Endothelial cell (in vitro differentiated cells): Measurements from ENCODE around the gene HPGDS. TPM values are rescaled to one million over a fixed set of nuclear protein-coding genes. Genes with fewer than 3 reads are reported as not detected.

ENCODE experiments used
- DNase-seq: peaks from one replicate; pipeline ENCODE4 v3.0.0; 2021; ENCODE audit warnings: low spot score
- H3K27ac Mint-ChIP-seq: one replicate; pipeline ENCODE4 v1.8.0; 2021; ENCODE audit warnings: mixed read lengths, inconsistent platforms; ENCODE audit not compliant: unreplicated experiment
- H3K27me3 Mint-ChIP-seq: one replicate; pipeline ENCODE4 v1.8.0; 2021; ENCODE audit warnings: mild to moderate bottlenecking, moderate library complexity, mixed read lengths, inconsistent platforms; ENCODE audit not compliant: unreplicated experiment
- H3K36me3 Mint-ChIP-seq: one replicate; pipeline ENCODE4 v1.8.0; 2021; ENCODE audit warnings: mild to moderate bottlenecking, low read depth, mixed read lengths, inconsistent platforms; ENCODE audit not compliant: unreplicated experiment
- H3K4me1 Mint-ChIP-seq: one replicate; pipeline ENCODE4 v1.8.0; 2021; ENCODE audit warnings: mild to moderate bottlenecking, mixed read lengths, inconsistent platforms; ENCODE audit not compliant: unreplicated experiment
- H3K4me3 Mint-ChIP-seq: one replicate; pipeline ENCODE4 v1.8.0; 2021; ENCODE audit warnings: mild to moderate bottlenecking, mixed read lengths, inconsistent platforms; ENCODE audit not compliant: unreplicated experiment
- H3K9me3 Mint-ChIP-seq: one replicate; pipeline ENCODE4 v1.8.0; 2021; ENCODE audit warnings: mixed read lengths, inconsistent platforms; ENCODE audit not compliant: unreplicated experiment
- CTCF ChIP-seq: fragments of 200-600 bp; sonication (generic); IDR thresholded peaks from one replicate; pipeline ENCODE4 v1.5.0; 2021; ENCODE audit warnings: antibody characterized with exemption; ENCODE audit not compliant: unreplicated experiment
- total RNA-seq: library from RNA; stranded (reverse); fragmentation: NEBNext Ultra II Directional; extraction: Animal tissue kit (Norgen Biotek cat#: 25700); gene quantifications from one replicate; pipeline ENCODE4 v1.2.1, GENCODE V29; 2021; ENCODE audit not compliant: unreplicated experiment

Gene HPGDS
- total RNA-seq, 1 donor from 2014 or later, result 0.33 TPM

GRCh38 chr4:94358101-94358500 lies 15.5 kb upstream of the HPGDS start:
- no peak for DNase-seq
- TF ChIP-seq CTCF, result no peak
- Mint-ChIP-seq H3K4me1 (peaks cover 22% of the 10 kb centered on the region), H3K9me3 (no peaks in the 10 kb centered on the region), H3K27me3 (peaks cover 3% of the 10 kb centered on the region), H3K4me3 (no peak overlapping the region), H3K36me3 (no peaks in the 10 kb centered on the region), H3K27ac (no peak overlapping the region)

- TF ChIP-seq CTCF, result no peak
- Mint-ChIP-seq H3K9me3 (no peaks in the 10 kb centered on the region), H3K4me3 (no peak overlapping the region), H3K27ac (no peak overlapping the region), H3K36me3 (no peaks in the 10 kb centered on the region), H3K27me3 (peaks cover 3% of the 10 kb centered on the region), H3K4me1 (peaks cover 22% of the 10 kb centered on the region)
- DNase-seq, result no peak
These were observed 15.0 kb upstream of the HPGDS start for GRCh38 chr4:94357624-94358023.

GRCh38 chr4:94356444-94356843 lies 13.8 kb upstream of the HPGDS start:
- Mint-ChIP-seq H3K4me1 (peaks cover 13% of the 10 kb centered on the region), H3K36me3 (no peaks in the 10 kb centered on the region), H3K27me3 (peaks cover 3% of the 10 kb centered on the region), H3K9me3 (no peaks in the 10 kb centered on the region), H3K27ac (no peak overlapping the region), H3K4me3 (no peak overlapping the region)
- no peak for DNase-seq
- no peak for TF ChIP-seq CTCF

- H3K4me1 Mint-ChIP-seq, result peaks cover 14% of the 10 kb centered on the region
- peaks cover 3% of the 10 kb centered on the region for H3K27me3 Mint-ChIP-seq
- no peaks in the 10 kb centered on the region for H3K36me3 Mint-ChIP-seq
- no peak overlapping the region for H3K4me3 Mint-ChIP-seq
- H3K27ac Mint-ChIP-seq, result peak overlapping the region; percentile 89
- TF ChIP-seq CTCF, result no peak
- H3K9me3 Mint-ChIP-seq, result no peaks in the 10 kb centered on the region
- DNase-seq, result peak; percentile 27
These were observed 11.8 kb upstream of the HPGDS start for GRCh38 chr4:94354474-94354896.

GRCh38 chr4:94352996-94353395 lies 10.4 kb upstream of the HPGDS start:
- no peak for TF ChIP-seq CTCF
- H3K36me3 Mint-ChIP-seq, result no peaks in the 10 kb centered on the region
- DNase-seq, result no peak

More at GRCh38 chr4:94352996-94353395, 10.4 kb upstream of the HPGDS start:
- H3K27ac Mint-ChIP-seq, result peak overlapping the region; percentile 33
- peaks cover 3% of the 10 kb centered on the region for H3K27me3 Mint-ChIP-seq
- no peaks in the 10 kb centered on the region for H3K9me3 Mint-ChIP-seq
- H3K4me3 Mint-ChIP-seq, result no peak overlapping the region
- H3K4me1 Mint-ChIP-seq, result peaks cover 14% of the 10 kb centered on the region
